GF-D8 (cell line): Measurements from ENCODE around the gene NPY4R2.
"Not testable (repeated sequence)": the region's sequence is repeated elsewhere in the genome, so short reads cannot be mapped to it uniquely, and the experiment has no call there.

Experiments used
- DNase-seq: peaks from one replicate; lab custom pipeline; 2025; lab: John Stamatoyannopoulos, UW

The NPY4R2 gene

GRCh38 chr10:47932824-47933223 is 14.4 kb downstream of the NPY4R2 start:
- not testable (repeated sequence) for DNase-seq

GRCh38 chr10:47933462-47933861 is 15.0 kb downstream of the NPY4R2 start:
- DNase-seq = not testable (repeated sequence)

- not testable (repeated sequence) for DNase-seq
These were observed 18.3 kb downstream of the NPY4R2 start for GRCh38 chr10:47936772-47937228.

- DNase-seq = not testable (repeated sequence)
These were observed 19.2 kb downstream of the NPY4R2 start for GRCh38 chr10:47937634-47938033.

- DNase-seq = not testable (repeated sequence)
These were observed 22.4 kb downstream of the NPY4R2 start for GRCh38 chr10:47940821-47941220.

GRCh38 chr10:47941379-47941778 is 22.9 kb downstream of the NPY4R2 start:
- DNase-seq = not testable (repeated sequence)

GRCh38 chr10:47942351-47943019 is 24.0 kb downstream of the NPY4R2 start:
- not testable (repeated sequence) for DNase-seq

GRCh38 chr10:47943328-47943727 is 24.9 kb downstream of the NPY4R2 start:
- not testable (repeated sequence) for DNase-seq

GRCh38 chr10:47947424-47947823 is 29.0 kb downstream of the NPY4R2 start:
- not testable (repeated sequence) for DNase-seq

GRCh38 chr10:47957158-47957557 is 38.7 kb downstream of the NPY4R2 start:
- DNase-seq = not testable (repeated sequence)

- not testable (repeated sequence) for DNase-seq
These were observed 41.2 kb downstream of the NPY4R2 start for GRCh38 chr10:47959677-47960076.

GRCh38 chr10:47960699-47961098 is 42.2 kb downstream of the NPY4R2 start:
- not testable (repeated sequence) for DNase-seq

- not testable (repeated sequence) for DNase-seq
These were observed 44.3 kb downstream of the NPY4R2 start for GRCh38 chr10:47962785-47963184.

GRCh38 chr10:47964280-47965063 is 46.0 kb downstream of the NPY4R2 start:
- DNase-seq = not testable (repeated sequence)

GRCh38 chr10:47968988-47969387 is 50.5 kb downstream of the NPY4R2 start:
- not testable (repeated sequence) for DNase-seq

GRCh38 chr10:47970047-47970446 is 51.6 kb downstream of the NPY4R2 start:
- not testable (repeated sequence) for DNase-seq

- not testable (repeated sequence) for DNase-seq
These were observed 53.1 kb downstream of the NPY4R2 start for GRCh38 chr10:47971598-47971997.

- DNase-seq = not testable (repeated sequence)
These were observed 53.6 kb downstream of the NPY4R2 start for GRCh38 chr10:47972077-47972476.
